OCI-LY3 (cell line): ENCODE measurements around the gene SLC49A3.

ENCODE experiments used
- EZH2phosphoT487 ChIP-seq: fragments of 200-600 bp; shearing (Covaris generic); IDR thresholded peaks from 2 replicates; pipeline ENCODE4 v1.6.1; 2018; ENCODE audit warnings: antibody characterized with exemption, mixed run types, low read depth
- TF ChIP-seq, protein P1 (sequence below): fragments of 200-600, 300-600 bp; sonication (generic); IDR thresholded peaks from 2 replicates; pipeline ENCODE4 v1.5.1; 2014; ENCODE audit warnings: antibody characterized with exemption, low read length, low read depth

DNA sequence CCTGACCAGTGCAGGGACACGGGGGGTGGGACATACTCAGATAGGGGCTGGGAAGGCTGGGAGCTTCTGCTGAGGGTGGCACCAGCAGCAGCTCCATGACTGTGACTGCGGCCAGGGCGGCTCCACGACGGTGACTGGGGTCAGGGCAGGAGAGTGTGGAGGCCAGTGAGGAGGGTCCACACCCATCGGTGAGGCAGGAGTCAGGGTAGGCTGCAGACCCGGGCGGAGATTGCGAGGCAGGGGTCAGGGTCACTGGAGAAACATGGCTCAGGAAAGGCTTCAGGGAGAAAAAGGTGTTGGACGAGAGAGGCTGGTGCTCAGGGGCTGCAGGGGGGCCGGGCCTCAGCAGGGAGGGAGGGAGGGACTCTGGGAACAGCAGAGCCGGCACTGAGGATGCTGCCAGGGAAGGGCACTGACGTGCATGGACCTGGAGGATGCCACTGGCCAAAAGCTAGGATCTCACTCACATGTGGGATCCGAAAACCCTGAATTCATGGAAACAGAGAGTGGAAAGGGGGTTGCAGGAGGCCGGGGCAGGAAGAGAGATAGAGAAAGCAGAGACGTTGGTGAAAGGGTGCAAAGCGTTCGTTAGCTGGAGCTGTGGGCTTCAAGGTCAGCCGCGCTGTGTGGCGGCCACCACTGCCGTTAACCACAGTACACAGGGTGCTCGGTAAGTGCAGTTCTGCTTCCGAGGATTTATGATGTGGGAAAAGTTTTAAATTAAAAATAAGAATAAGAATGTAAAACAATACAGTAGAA lies 36.9 kb downstream of the SLC49A3 start:
- TF ChIP-seq, protein P1, sequence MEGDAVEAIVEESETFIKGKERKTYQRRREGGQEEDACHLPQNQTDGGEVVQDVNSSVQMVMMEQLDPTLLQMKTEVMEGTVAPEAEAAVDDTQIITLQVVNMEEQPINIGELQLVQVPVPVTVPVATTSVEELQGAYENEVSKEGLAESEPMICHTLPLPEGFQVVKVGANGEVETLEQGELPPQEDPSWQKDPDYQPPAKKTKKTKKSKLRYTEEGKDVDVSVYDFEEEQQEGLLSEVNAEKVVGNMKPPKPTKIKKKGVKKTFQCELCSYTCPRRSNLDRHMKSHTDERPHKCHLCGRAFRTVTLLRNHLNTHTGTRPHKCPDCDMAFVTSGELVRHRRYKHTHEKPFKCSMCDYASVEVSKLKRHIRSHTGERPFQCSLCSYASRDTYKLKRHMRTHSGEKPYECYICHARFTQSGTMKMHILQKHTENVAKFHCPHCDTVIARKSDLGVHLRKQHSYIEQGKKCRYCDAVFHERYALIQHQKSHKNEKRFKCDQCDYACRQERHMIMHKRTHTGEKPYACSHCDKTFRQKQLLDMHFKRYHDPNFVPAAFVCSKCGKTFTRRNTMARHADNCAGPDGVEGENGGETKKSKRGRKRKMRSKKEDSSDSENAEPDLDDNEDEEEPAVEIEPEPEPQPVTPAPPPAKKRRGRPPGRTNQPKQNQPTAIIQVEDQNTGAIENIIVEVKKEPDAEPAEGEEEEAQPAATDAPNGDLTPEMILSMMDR: no peak
- TF ChIP-seq EZH2phosphoT487: no peak
